ENCODE measurements around the gene CCDC180. TPM values are rescaled to one million over a fixed set of nuclear protein-coding genes. Genes with fewer than 3 reads are reported as not detected.

CCDC180 gene
- polyA plus RNA-seq, 3 donors, result 9.8 to 12.8 (median 11.2) TPM

Other genes starting within 250 kb of the CCDC180 start
- 1 to 10 TPM; 7.6 to 9.1 (median 8.7) TPM for gene TDRD7, start 104.4 kb downstream of the CCDC180 start, polyA plus RNA-seq (ENCODE audit: insufficient read length in 3 of 3)
- 1 to 10 TPM; 2.0 to 3.0 (median 2.1) TPM for gene TMOD1, start 194.0 kb downstream of the CCDC180 start, polyA plus RNA-seq (ENCODE audit: insufficient read length in 3 of 3)

Data from right renal cortex interstitium (tissue), 3 donors.